GM12864 (cell line): ENCODE measurements around the gene TGFBR3.

Experiments used
- DNase-seq: peaks from one replicate; pipeline ENCODE4 v3.0.0-alpha.2; 2011; ENCODE audit warnings: low read depth
- H3K4me3 ChIP-seq: 2 replicates; pipeline ENCODE4 v1.5.1; 2011; ENCODE audit warnings: mild to moderate bottlenecking, low read depth, low read length, control low read depth
- CTCF ChIP-seq: IDR thresholded peaks from 2 replicates; pipeline ENCODE4 v1.5.1; 2011; ENCODE audit warnings: low read depth, mild to moderate bottlenecking, moderate library complexity, low read length, control low read depth, inconsistent platforms; ENCODE audit errors: missing control alignments

The TGFBR3 gene

GRCh38 chr1:91703095-91703494, 182.9 kb downstream of the TGFBR3 start:
- H3K4me3 ChIP-seq: no peak overlapping the region
- TF ChIP-seq CTCF: no peak
- no peak for DNase-seq

GRCh38 chr1:91701472-91701869, 184.5 kb downstream of the TGFBR3 start:
- no peak overlapping the region for H3K4me3 ChIP-seq
- no peak for TF ChIP-seq CTCF
- DNase-seq: no peak

GRCh38 chr1:91700771-91701471, 185.0 kb downstream of the TGFBR3 start:
- no peak overlapping the region for H3K4me3 ChIP-seq
- TF ChIP-seq CTCF: no peak
- no peak for DNase-seq

GRCh38 chr1:91700332-91700731, 185.6 kb downstream of the TGFBR3 start:
- no peak overlapping the region for H3K4me3 ChIP-seq
- DNase-seq: no peak
- TF ChIP-seq CTCF: no peak

- no peak for TF ChIP-seq CTCF
- DNase-seq: no peak
- no peak overlapping the region for H3K4me3 ChIP-seq
Measured at GRCh38 chr1:91699339-91699974, 186.5 kb downstream of the TGFBR3 start.

GRCh38 chr1:91697861-91698260, 188.1 kb downstream of the TGFBR3 start:
- no peak for DNase-seq
- H3K4me3 ChIP-seq: no peak overlapping the region
- no peak for TF ChIP-seq CTCF

GRCh38 chr1:91697416-91697815, 188.5 kb downstream of the TGFBR3 start:
- H3K4me3 ChIP-seq: no peak overlapping the region
- no peak for TF ChIP-seq CTCF
- DNase-seq: no peak
